Activated naive CD4-positive, alpha-beta T cell treated with anti-CD3 and anti-CD28 coated beads, Interleukin-2, amount 50 U/mL, for 16 hours (primary cell): ENCODE data around the gene RALGAPA2.
"Not testable (repeated sequence)": the region's sequence is repeated elsewhere in the genome, so short reads cannot be mapped to it uniquely, and the experiment has no call there.

Source experiments
- DNase-seq: peaks from one replicate; pipeline ENCODE4 v3.0.0-alpha.2; 2020

The RALGAPA2 gene

GRCh38 chr20:20567712-20568111, 144.7 kb downstream of the RALGAPA2 start:
- DNase-seq: no peak

- DNase-seq: no peak
Measured at GRCh38 chr20:20566516-20566915, 145.9 kb downstream of the RALGAPA2 start.

- DNase-seq: no peak
Measured at GRCh38 chr20:20564279-20564678, 148.2 kb downstream of the RALGAPA2 start.

- no peak for DNase-seq
Measured at GRCh38 chr20:20562507-20562906, 149.9 kb downstream of the RALGAPA2 start.

- no peak for DNase-seq
Measured at GRCh38 chr20:20561841-20562240, 150.6 kb downstream of the RALGAPA2 start.

- no peak for DNase-seq
Measured at GRCh38 chr20:20561172-20561571, 151.3 kb downstream of the RALGAPA2 start.

- no peak for DNase-seq
Measured at GRCh38 chr20:20557406-20557805, 155.0 kb downstream of the RALGAPA2 start.

- DNase-seq: no peak
Measured at GRCh38 chr20:20555838-20556237, 156.6 kb downstream of the RALGAPA2 start.

- DNase-seq: no peak
Measured at GRCh38 chr20:20554951-20555350, 157.5 kb downstream of the RALGAPA2 start.

- DNase-seq: no peak
Measured at GRCh38 chr20:20553541-20553940, 158.9 kb downstream of the RALGAPA2 start.

GRCh38 chr20:20552076-20552475, 160.4 kb downstream of the RALGAPA2 start:
- no peak for DNase-seq

GRCh38 chr20:20551409-20551808, 161.0 kb downstream of the RALGAPA2 start:
- DNase-seq: no peak

- DNase-seq: no peak
Measured at GRCh38 chr20:20549704-20550103, 162.7 kb downstream of the RALGAPA2 start.

GRCh38 chr20:20549267-20549612, 163.2 kb downstream of the RALGAPA2 start:
- no peak for DNase-seq

- DNase-seq: no peak
Measured at GRCh38 chr20:20548527-20549266, 163.7 kb downstream of the RALGAPA2 start.

GRCh38 chr20:20547876-20548266, 164.6 kb downstream of the RALGAPA2 start:
- DNase-seq: no peak

- DNase-seq: no peak
Measured at GRCh38 chr20:20547221-20547875, 165.1 kb downstream of the RALGAPA2 start.

GRCh38 chr20:20546402-20546801, 166.0 kb downstream of the RALGAPA2 start:
- DNase-seq: no peak

- not testable (repeated sequence) for DNase-seq
Measured at GRCh38 chr20:20543348-20543747, 169.1 kb downstream of the RALGAPA2 start.

GRCh38 chr20:20536240-20536933, 176.1 kb downstream of the RALGAPA2 start:
- DNase-seq: no peak

- DNase-seq: no peak
Measured at GRCh38 chr20:20535051-20535450, 177.4 kb downstream of the RALGAPA2 start.

GRCh38 chr20:20531283-20531682, 181.2 kb downstream of the RALGAPA2 start:
- no peak for DNase-seq

- no peak for DNase-seq
Measured at GRCh38 chr20:20530428-20531151, 181.9 kb downstream of the RALGAPA2 start.
